ENCODE measurements around the gene ACP1. TPM values are rescaled to one million over a fixed set of nuclear protein-coding genes. Genes with fewer than 3 reads are reported as not detected.

ACP1 gene
- total RNA-seq, 1 donor: 71.7 TPM

DNA sequence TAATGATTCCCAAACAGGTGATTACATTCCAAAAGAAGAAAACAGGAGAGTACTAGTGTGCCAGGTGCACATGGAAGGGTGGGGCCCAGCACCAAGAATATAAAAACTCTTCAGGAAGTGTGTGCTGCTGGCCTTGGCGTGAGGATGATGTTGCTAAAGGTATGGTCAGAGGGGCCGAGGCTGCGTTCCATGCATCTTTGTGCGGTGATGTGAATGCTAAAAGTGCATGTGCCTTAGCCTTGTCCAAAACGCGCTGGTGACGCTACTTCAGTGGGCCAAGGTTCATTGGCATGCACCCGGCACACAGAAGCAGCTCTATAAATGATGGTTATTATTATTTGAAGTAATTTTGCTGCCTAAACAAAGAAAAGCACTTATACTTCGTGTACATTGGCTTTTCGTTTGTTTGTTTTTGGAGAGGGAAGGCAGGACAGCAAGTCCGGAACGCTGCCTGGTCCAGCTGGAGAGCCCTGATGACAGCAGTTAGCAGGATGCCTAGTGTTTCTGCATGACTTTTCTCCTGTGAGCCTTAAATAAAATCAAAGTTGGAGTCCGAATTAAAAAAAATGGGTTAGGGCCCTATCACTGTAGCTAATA, 20.2 kb downstream of the ACP1 start:
- no peak for DNase-seq (ENCODE audit: low read depth)
- TF ChIP-seq, protein P1, sequence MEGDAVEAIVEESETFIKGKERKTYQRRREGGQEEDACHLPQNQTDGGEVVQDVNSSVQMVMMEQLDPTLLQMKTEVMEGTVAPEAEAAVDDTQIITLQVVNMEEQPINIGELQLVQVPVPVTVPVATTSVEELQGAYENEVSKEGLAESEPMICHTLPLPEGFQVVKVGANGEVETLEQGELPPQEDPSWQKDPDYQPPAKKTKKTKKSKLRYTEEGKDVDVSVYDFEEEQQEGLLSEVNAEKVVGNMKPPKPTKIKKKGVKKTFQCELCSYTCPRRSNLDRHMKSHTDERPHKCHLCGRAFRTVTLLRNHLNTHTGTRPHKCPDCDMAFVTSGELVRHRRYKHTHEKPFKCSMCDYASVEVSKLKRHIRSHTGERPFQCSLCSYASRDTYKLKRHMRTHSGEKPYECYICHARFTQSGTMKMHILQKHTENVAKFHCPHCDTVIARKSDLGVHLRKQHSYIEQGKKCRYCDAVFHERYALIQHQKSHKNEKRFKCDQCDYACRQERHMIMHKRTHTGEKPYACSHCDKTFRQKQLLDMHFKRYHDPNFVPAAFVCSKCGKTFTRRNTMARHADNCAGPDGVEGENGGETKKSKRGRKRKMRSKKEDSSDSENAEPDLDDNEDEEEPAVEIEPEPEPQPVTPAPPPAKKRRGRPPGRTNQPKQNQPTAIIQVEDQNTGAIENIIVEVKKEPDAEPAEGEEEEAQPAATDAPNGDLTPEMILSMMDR (IDR thresholded peaks at IDR 0.05; ENCODE audit: insufficient read depth, low read depth, low read length): no peak
- no peak overlapping the region for H3K4me3 ChIP-seq (ENCODE audit: low read depth, low read length)

DNA sequence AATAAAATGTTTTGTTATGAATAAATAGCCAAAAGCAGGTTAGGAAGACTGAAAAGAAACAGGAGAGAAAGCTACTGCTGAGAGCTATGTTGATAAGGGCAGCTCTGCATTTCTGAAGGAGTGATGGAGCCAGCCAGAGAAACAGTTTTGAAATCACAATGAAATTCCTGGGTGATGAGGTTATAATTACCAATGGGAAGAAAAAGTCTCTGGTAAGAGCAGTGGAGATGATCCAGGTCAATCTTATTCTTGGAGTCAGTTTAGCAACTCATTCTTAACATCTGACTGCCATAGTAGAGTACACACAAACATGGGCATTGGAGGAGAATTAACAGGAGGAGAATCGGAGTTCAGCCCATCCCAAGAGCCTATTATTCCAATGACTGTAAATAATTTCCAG, 20.8 kb downstream of the ACP1 start:
- DNase-seq (ENCODE audit: low read depth): peak; percentile 49
- H3K4me3 ChIP-seq (ENCODE audit: low read depth, low read length): no peak overlapping the region
- TF ChIP-seq, protein P1 (IDR thresholded peaks at IDR 0.05; ENCODE audit: insufficient read depth, low read depth, low read length): no peak

GRCh38 chr2:286035-286434, 21.3 kb downstream of the ACP1 start:
- H3K4me3 ChIP-seq (ENCODE audit: low read depth, low read length): no peak overlapping the region
- TF ChIP-seq, protein P1 (IDR thresholded peaks at IDR 0.05; ENCODE audit: insufficient read depth, low read depth, low read length): no peak
- DNase-seq (ENCODE audit: low read depth): no peak

DNA sequence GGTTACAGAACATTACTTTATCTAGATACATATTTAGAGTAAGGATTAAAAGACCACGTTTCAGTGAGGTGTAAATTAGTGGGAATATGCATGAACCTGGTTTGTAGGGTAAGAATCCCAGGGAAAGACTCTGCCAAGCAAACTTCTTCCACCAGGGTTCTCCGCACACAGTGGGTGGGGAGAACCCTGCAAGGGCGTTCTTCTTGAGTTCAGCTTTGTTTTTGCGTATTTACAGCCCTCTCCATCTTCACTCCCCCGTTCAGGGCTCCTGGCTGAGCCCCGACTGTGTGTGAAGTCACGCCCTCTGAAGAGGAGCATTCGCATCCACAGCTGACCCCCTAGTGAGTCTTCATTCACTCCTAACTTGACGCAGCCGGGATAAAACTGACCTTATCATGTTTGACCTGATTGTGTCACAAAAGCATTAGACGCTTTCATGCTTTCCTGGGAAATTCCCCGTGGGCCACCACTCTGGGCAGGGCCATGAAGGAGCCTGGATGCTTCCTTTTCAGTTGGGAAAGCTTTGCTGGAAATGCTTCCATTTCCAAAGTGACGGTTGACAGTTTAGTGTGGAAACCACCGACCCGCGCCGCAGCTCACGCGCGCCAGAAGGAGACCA, 22.1 kb downstream of the ACP1 start:
- TF ChIP-seq, protein P1 (IDR thresholded peaks at IDR 0.05; ENCODE audit: insufficient read depth, low read depth, low read length): no peak
- H3K4me3 ChIP-seq (ENCODE audit: low read depth, low read length): peak overlapping the region; percentile 18
- DNase-seq (ENCODE audit: low read depth): peak; percentile 14

DNA sequence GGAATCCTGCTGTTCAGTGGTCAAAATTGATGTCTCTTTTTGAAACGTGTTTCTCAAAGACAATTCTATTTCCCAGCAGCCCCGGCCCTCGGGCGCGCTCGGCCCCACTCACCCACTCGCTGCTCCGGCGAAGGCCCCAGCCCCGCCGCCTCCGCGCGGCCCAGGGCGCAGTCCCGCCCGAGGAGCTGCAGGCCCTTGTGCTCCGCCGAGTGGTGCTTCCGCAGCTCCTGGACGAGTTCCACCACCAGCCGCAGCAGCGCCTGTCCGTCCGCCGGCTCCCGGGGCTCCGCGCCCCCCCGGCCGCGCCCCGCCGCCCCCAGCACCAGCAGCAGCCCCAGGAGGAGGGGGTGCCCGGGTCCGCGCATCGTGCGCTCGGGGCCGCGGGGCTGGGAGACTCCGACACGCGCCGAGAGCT, 22.7 kb downstream of the ACP1 start:
- TF ChIP-seq, protein P1 (IDR thresholded peaks at IDR 0.05; ENCODE audit: insufficient read depth, low read depth, low read length): no peak
- H3K4me3 ChIP-seq (ENCODE audit: low read depth, low read length): peak overlapping the region; percentile 27
- peak; percentile 37 for DNase-seq (ENCODE audit: low read depth)

DNA sequence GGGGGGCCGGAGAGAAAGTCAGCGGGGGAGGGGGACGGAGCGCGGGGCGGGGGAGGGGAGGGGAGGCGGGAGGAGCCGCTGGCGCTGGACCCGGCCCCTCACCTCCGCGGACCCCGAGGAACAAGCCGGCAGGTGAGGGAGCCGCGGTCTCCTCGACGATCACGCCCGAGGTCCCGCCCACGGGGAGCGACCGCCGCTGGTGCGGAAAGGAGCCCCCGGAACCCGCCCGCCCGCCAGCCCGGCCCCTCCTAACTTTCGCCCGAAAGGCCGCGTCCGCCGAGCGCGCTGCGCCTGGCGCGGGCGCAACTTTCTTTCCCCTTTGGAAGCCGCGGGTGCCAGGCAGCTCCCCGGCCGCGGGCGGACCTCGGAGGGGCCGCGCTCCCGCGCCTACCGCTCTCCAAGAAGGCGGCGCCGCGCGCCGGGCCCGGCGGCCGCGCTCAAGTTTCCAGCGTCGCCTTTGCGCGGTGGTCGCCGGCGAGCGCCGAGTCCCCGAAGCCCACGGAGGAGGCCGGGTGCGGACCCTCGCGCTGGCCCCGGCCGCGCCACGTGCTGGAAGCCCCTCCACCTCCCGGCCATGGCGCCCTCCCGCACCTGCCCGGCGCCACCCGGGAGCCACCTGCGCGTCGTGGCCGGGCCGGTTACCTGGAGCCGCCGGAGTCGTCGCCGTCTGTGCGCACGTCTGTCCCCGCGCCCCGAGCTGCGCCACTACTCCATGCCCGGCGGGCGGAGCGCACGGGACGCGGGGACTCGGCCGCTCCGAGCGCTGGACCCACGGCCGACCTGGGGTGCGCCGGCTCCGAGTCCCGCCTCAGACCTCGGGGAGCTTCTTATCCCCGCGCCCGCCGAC, 23.4 kb downstream of the ACP1 start, which contains the start of gene ALKAL2:
Gene ALKAL2, minus strand, starts transcription at position 181 of the 847 bp plus-strand sequence. CDS start 256 bp downstream, outside the sequence.
- DNase-seq (ENCODE audit: low read depth): peak; percentile 14
- H3K4me3 ChIP-seq (ENCODE audit: low read depth, low read length): peak within 1 kb of the TSS; percentile 27
- TF ChIP-seq, protein P1 (IDR thresholded peaks at IDR 0.05; ENCODE audit: insufficient read depth, low read depth, low read length): no peak

Measured in fibroblast of villous mesenchyme (primary cell).